Activated CD4-positive, alpha-beta T cell treated with anti-CD3 and anti-CD28 coated beads for 4 hours (primary cell): Measurements from ENCODE around the gene ING5.
"Not testable (repeated sequence)": the region's sequence is repeated elsewhere in the genome, so short reads cannot be mapped to it uniquely, and the experiment has no call there.

ENCODE experiments used
- DNase-seq, 2 donors: peaks; one replicate each; pipeline ENCODE4 v3.0.0-alpha.2; 2020

ING5 gene

GRCh38 chr2:241701399-241702154, at the start of gene ING5:
Gene ING5 (plus strand): TSS chr2:241702039. CDS start chr2:241702066, 27 bp downstream.
- DNase-seq, result peak; percentile 97

GRCh38 chr2:241652142-241652541, 49.7 kb upstream of the ING5 start:
- DNase-seq, result no peak

GRCh38 chr2:241652722-241653121, 49.1 kb upstream of the ING5 start:
- no peak for DNase-seq

GRCh38 chr2:241653210-241653750, 48.6 kb upstream of the ING5 start:
- DNase-seq, result no peak

- no peak for DNase-seq
Observed at GRCh38 chr2:241654551-241654950, 47.3 kb upstream of the ING5 start.

GRCh38 chr2:241655516-241656189, 46.2 kb upstream of the ING5 start:
- DNase-seq, result no peak

- DNase-seq, result no peak
Observed at GRCh38 chr2:241656190-241656741, 45.6 kb upstream of the ING5 start.

- DNase-seq, result no peak
Observed at GRCh38 chr2:241657786-241658254, 44.0 kb upstream of the ING5 start.

- DNase-seq, result no peak
Observed at GRCh38 chr2:241658296-241658695, 43.5 kb upstream of the ING5 start.

- peak in 1 of 2 donors; percentile 37 for DNase-seq
Observed at GRCh38 chr2:241659150-241659739, 42.6 kb upstream of the ING5 start.

GRCh38 chr2:241660593-241661213, 41.1 kb upstream of the ING5 start:
- DNase-seq, result no peak

GRCh38 chr2:241662731-241663130, 39.1 kb upstream of the ING5 start:
- DNase-seq, result not testable (repeated sequence)

- DNase-seq, result no peak
Observed at GRCh38 chr2:241665731-241666440, 36.0 kb upstream of the ING5 start.

GRCh38 chr2:241666627-241667400, 35.0 kb upstream of the ING5 start:
- DNase-seq, result no peak

- no peak for DNase-seq
Observed at GRCh38 chr2:241668354-241668753, 33.5 kb upstream of the ING5 start.

GRCh38 chr2:241668839-241669238, 33.0 kb upstream of the ING5 start:
- no peak for DNase-seq

GRCh38 chr2:241670333-241671110, 31.3 kb upstream of the ING5 start:
- DNase-seq, result no peak

GRCh38 chr2:241671457-241672240, 30.2 kb upstream of the ING5 start:
- DNase-seq, result no peak
